Adrenal gland (tissue), 5 donors: ENCODE results near the gene ALLC.

Experiments used
- CTCF ChIP-seq, 6 experiments: fragments of 450-650 bp in 4 of 6; fragments of 200-600 bp in 2 of 6; sonication (generic) in 1 of 6; IDR thresholded peaks; 1 replicate in 5 of 6; 2 replicates in 1 of 6; pipeline versions ENCODE4 v1.5.1 to v1.8.0; 2016 to 2021; ENCODE audit warnings: antibody characterized with exemption in 6 of 6, mild to moderate bottlenecking in 2 of 6, moderate library complexity in 1 of 6
- POLR2A ChIP-seq, 2 donors: fragments of 450-650 bp; IDR thresholded peaks; one replicate each; pipeline ENCODE4 v1.6.1; 2017; ENCODE audit warnings: antibody characterized with exemption in 2 of 2, mild to moderate bottlenecking in 2 of 2, moderate library complexity in 1 of 2
- donor health status: DM: no; HTN: no; CAD: no.

GRCh38 chr2:3692375-3692774 lies 34.4 kb downstream of the ALLC start:
- TF ChIP-seq CTCF (IDR thresholded peaks at IDR 0.05) (peak in 5 of 6 experiments; percentile 17 to 42 (median 30)), POLR2A (IDR thresholded peaks at IDR 0.05) (no peak)
